Subcutaneous abdominal adipose tissue (tissue), 5 donors: ENCODE results near the gene LRP1-AS.

Experiments used
- H3K27ac ChIP-seq: one replicate; pipeline ENCODE4 v1.7.0; 2013; ENCODE audit warnings: low read depth, mild to moderate bottlenecking, inconsistent platforms, low read length, moderate library complexity
- H3K27me3 ChIP-seq, 5 donors: one replicate each; pipeline ENCODE4 v1.7.0; 2013; ENCODE audit warnings: low read length in 5 of 5, inconsistent platforms in 1 of 5; ENCODE audit not compliant: control insufficient read depth in 5 of 5, insufficient read depth in 4 of 5
- H3K36me3 ChIP-seq, 5 donors: one replicate each; pipeline ENCODE4 v1.7.0; 2013; ENCODE audit warnings: low read length in 5 of 5; ENCODE audit not compliant: control insufficient read depth in 5 of 5, insufficient read depth in 5 of 5
- H3K4me1 ChIP-seq, 5 donors: one replicate each; pipeline ENCODE4 v1.7.0; 2013; ENCODE audit warnings: low read length in 5 of 5, mild to moderate bottlenecking in 3 of 5, moderate library complexity in 1 of 5; ENCODE audit not compliant: control insufficient read depth in 5 of 5, insufficient read depth in 5 of 5
- H3K4me3 ChIP-seq, 5 donors: one replicate each; pipeline ENCODE4 v1.7.0; 2013; ENCODE audit warnings: low read length in 5 of 5, low read depth in 1 of 5
- H3K9ac ChIP-seq, 5 donors: one replicate each; pipeline ENCODE4 v1.7.0; 2013; ENCODE audit warnings: low read length in 5 of 5, mild to moderate bottlenecking in 4 of 5, moderate library complexity in 3 of 5
- H3K9me3 ChIP-seq, 5 donors: one replicate each; pipeline ENCODE4 v1.7.0; 2013; ENCODE audit warnings: low read length in 5 of 5; ENCODE audit not compliant: control insufficient read depth in 5 of 5
- donor health status: healthy.
- donor health status: healthy.
- donor health status: healthy.
- donor health status: healthy.
- donor health status: healthy.

LRP1-AS gene

GRCh38 chr12:57112492-57113294, 34.7 kb downstream of the LRP1-AS start:
- H3K4me1 ChIP-seq, result peaks cover 5 to 43% (median 40%) of the 10 kb centered on the region in 5 donors
- no peaks in the 10 kb centered on the region for H3K9me3 ChIP-seq
- H3K4me3 ChIP-seq, result peak overlapping the region; percentile 78 to 98 (median 94)
- H3K27me3 ChIP-seq, result no peaks in the 10 kb centered on the region
- H3K36me3 ChIP-seq, result peaks cover 0 to 9% (median 5%) of the 10 kb centered on the region in 5 donors
- H3K27ac ChIP-seq, result peak overlapping the region; percentile 100
- H3K9ac ChIP-seq, result peak overlapping the region in 3 of 5 donors; percentile 53 to 95 (median 92)

- Histone ChIP-seq H3K4me1 (peaks cover 7 to 46% (median 43%) of the 10 kb centered on the region in 5 donors), H3K27ac (peak within 1 kb of the TSS; percentile 100), H3K9ac (peak within 1 kb of the TSS; percentile 84 to 99 (median 95)), H3K27me3 (no peaks in the 10 kb centered on the region), H3K9me3 (no peaks in the 10 kb centered on the region), H3K4me3 (peak within 1 kb of the TSS; percentile 78 to 98 (median 94)), H3K36me3 (peaks cover 0 to 24% (median 20%) of the 10 kb centered on the region in 5 donors)
Observed at GRCh38 chr12:57111031-57111734, 36.2 kb downstream of the LRP1-AS start, which contains the start of gene STAT6. Gene STAT6 (minus strand): TSS chr12:57111362. CDS start chr12:57108278, 3,084 bp downstream.

- Histone ChIP-seq H3K9me3 (no peaks in the 10 kb centered on the region), H3K4me3 (peak overlapping the region; percentile 78 to 98 (median 94)), H3K27ac (peak overlapping the region; percentile 100), H3K9ac (peak overlapping the region; percentile 84 to 99 (median 95)), H3K4me1 (peaks cover 7 to 46% (median 43%) of the 10 kb centered on the region in 5 donors), H3K36me3 (peaks cover 0 to 32% (median 28%) of the 10 kb centered on the region in 5 donors), H3K27me3 (no peaks in the 10 kb centered on the region)
Observed at GRCh38 chr12:57110104-57111030, 37.1 kb downstream of the LRP1-AS start.

- H3K4me3 ChIP-seq, result peak overlapping the region; percentile 78 to 98 (median 94)
- peak overlapping the region; percentile 100 for H3K27ac ChIP-seq
- peaks cover 0 to 41% (median 37%) of the 10 kb centered on the region in 5 donors for H3K36me3 ChIP-seq
- H3K27me3 ChIP-seq, result no peaks in the 10 kb centered on the region
- H3K4me1 ChIP-seq, result peaks cover 7 to 46% (median 43%) of the 10 kb centered on the region in 5 donors
- peak overlapping the region in 4 of 5 donors; percentile 44 to 96 (median 94) for H3K9ac ChIP-seq
- no peaks in the 10 kb centered on the region for H3K9me3 ChIP-seq
Observed at GRCh38 chr12:57109207-57110103, 38.0 kb downstream of the LRP1-AS start.

GRCh38 chr12:57107456-57108155, 39.8 kb downstream of the LRP1-AS start:
- Histone ChIP-seq H3K4me1 (peaks cover 7 to 44% (median 41%) of the 10 kb centered on the region in 5 donors), H3K4me3 (no peak overlapping the region), H3K27me3 (no peaks in the 10 kb centered on the region), H3K27ac (no peak overlapping the region), H3K36me3 (peaks cover 0 to 50% (median 46%) of the 10 kb centered on the region in 5 donors), H3K9me3 (no peaks in the 10 kb centered on the region), H3K9ac (no peak overlapping the region)

- peaks cover 3 to 31% (median 30%) of the 10 kb centered on the region in 5 donors for H3K4me1 ChIP-seq
- H3K27me3 ChIP-seq, result no peaks in the 10 kb centered on the region
- H3K36me3 ChIP-seq, result peaks cover 0 to 63% (median 53%) of the 10 kb centered on the region in 5 donors
- H3K4me3 ChIP-seq, result no peak overlapping the region
- no peaks in the 10 kb centered on the region for H3K9me3 ChIP-seq
- H3K9ac ChIP-seq, result no peak overlapping the region
- no peak overlapping the region for H3K27ac ChIP-seq
Observed at GRCh38 chr12:57106021-57106708, 41.3 kb downstream of the LRP1-AS start.

- H3K9me3 ChIP-seq, result no peaks in the 10 kb centered on the region
- H3K27me3 ChIP-seq, result no peaks in the 10 kb centered on the region
- H3K4me1 ChIP-seq, result peaks cover 3 to 25% (median 21%) of the 10 kb centered on the region in 5 donors
- no peak overlapping the region for H3K27ac ChIP-seq
- no peak overlapping the region for H3K4me3 ChIP-seq
- H3K36me3 ChIP-seq, result peaks cover 0 to 68% (median 53%) of the 10 kb centered on the region in 5 donors
- no peak overlapping the region for H3K9ac ChIP-seq
Observed at GRCh38 chr12:57105011-57105753, 42.2 kb downstream of the LRP1-AS start.
